ENCODE measurements around the gene CDK5R2.

DNA sequence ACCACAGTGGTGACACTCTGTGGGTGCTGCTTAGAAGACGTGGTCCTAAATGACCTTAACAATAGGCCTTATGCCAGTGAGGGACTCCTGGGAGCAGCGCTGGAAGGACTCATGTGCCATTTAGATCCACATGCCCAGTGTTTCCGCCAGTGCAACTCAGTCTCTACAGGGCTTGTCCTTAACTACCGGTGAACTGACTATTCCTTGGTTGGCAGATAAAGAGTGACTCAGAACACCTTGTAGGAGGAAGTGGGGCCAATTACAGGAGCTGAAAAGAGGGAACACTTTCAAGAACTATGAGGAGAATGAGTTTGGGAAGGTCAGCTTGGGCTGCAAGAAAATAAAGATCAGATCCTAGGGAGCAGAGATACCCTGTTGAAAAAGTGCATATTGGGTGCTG lies 1.8 kb upstream of the CDK5R2 start:
- no peak for TF ChIP-seq CTCF (IDR thresholded peaks at IDR 0.05; ENCODE audit: insufficient read depth, low read depth, low read length)
- no peak for TF ChIP-seq EZH2 (IDR thresholded peaks at IDR 0.05; ENCODE audit: insufficient read depth, low read length)
